H9 (cell line): ENCODE results near the gene RMDN2. TPM values are rescaled to one million over a fixed set of nuclear protein-coding genes. Genes with fewer than 3 reads are reported as not detected.

Experiments used
- DNase-seq: peaks from one replicate; pipeline ENCODE4 v3.0.0-alpha.2; 2017
- H2AFZ ChIP-seq: one replicate; pipeline ENCODE4 v1.6.1; 2013; ENCODE audit warnings: mild to moderate bottlenecking, low read length, control low read depth, moderate library complexity
- H2AK5ac ChIP-seq: 2 replicates; pipeline ENCODE4 v1.6.1; 2013; ENCODE audit warnings: low read length, control low read depth, mixed read lengths; ENCODE audit not compliant: insufficient read length
- H2BK120ac ChIP-seq: one replicate; pipeline ENCODE4 v1.6.1; 2013; ENCODE audit warnings: low read depth, mild to moderate bottlenecking, low read length, control low read depth, inconsistent platforms; ENCODE audit not compliant: poor library complexity, severe bottlenecking
- H2BK12ac ChIP-seq: 2 replicates; pipeline ENCODE4 v1.6.1; 2013; ENCODE audit warnings: low read length, control low read depth, mixed read lengths, low read depth; ENCODE audit not compliant: insufficient read length
- H2BK15ac ChIP-seq: 2 replicates; pipeline ENCODE4 v1.6.1; 2013; ENCODE audit warnings: low read depth, low read length, control low read depth
- H2BK20ac ChIP-seq: one replicate; pipeline ENCODE4 v1.6.1; 2013; ENCODE audit warnings: low read depth, mild to moderate bottlenecking, low read length, control low read depth, inconsistent platforms; ENCODE audit not compliant: poor library complexity, severe bottlenecking
- H2BK5ac ChIP-seq: 2 replicates; pipeline ENCODE4 v1.6.1; 2013; ENCODE audit warnings: low read length, control low read depth, mixed read lengths; ENCODE audit not compliant: insufficient read length
- H3K14ac ChIP-seq: 2 replicates; pipeline ENCODE4 v1.6.1; 2013; ENCODE audit warnings: low read length, control low read depth; ENCODE audit not compliant: insufficient read depth
- H3K18ac ChIP-seq: 2 replicates; pipeline ENCODE4 v1.6.1; 2013; ENCODE audit warnings: low read depth, mild to moderate bottlenecking, mixed read lengths, low read length, control low read depth; ENCODE audit not compliant: insufficient read length
- H3K23ac ChIP-seq: 2 replicates; pipeline ENCODE4 v1.6.1; 2013; ENCODE audit warnings: low read length, control low read depth, mixed read lengths, low read depth; ENCODE audit not compliant: insufficient read length
- H3K23me2 ChIP-seq: 2 replicates; pipeline ENCODE4 v1.6.1; 2013; ENCODE audit warnings: low read depth, mild to moderate bottlenecking, mixed read lengths, low read length, control low read depth; ENCODE audit not compliant: insufficient read length, poor library complexity, severe bottlenecking
- H3K27ac ChIP-seq: 2 replicates; pipeline ENCODE4 v1.5.1; 2013; ENCODE audit warnings: low read length, control low read depth, mixed read lengths, low read depth; ENCODE audit not compliant: insufficient read length
- H3K27me3 ChIP-seq: 2 replicates; pipeline ENCODE4 v1.6.1; 2013; ENCODE audit warnings: low read length, control low read depth, inconsistent platforms; ENCODE audit not compliant: insufficient read depth
- H3K4ac ChIP-seq: 2 replicates; pipeline ENCODE4 v1.6.1; 2013; ENCODE audit warnings: low read depth, mild to moderate bottlenecking, control low read depth, inconsistent platforms, low read length, moderate library complexity
- H3K4me1 ChIP-seq: 2 replicates; pipeline ENCODE4 v1.6.1; 2013; ENCODE audit warnings: low read length, control low read depth, inconsistent platforms; ENCODE audit not compliant: insufficient read depth
- H3K4me2 ChIP-seq: 2 replicates; pipeline ENCODE4 v1.6.1; 2013; ENCODE audit warnings: low read length, control low read depth, mixed read lengths; ENCODE audit not compliant: insufficient read length, insufficient read depth
- H3K56ac ChIP-seq: 2 replicates; pipeline ENCODE4 v1.6.1; 2013; ENCODE audit warnings: low read depth, mild to moderate bottlenecking, mixed read lengths, low read length, control low read depth; ENCODE audit not compliant: insufficient read length
- H3K79me1 ChIP-seq: 2 replicates; pipeline ENCODE4 v1.6.1; 2013; ENCODE audit warnings: low read depth, mild to moderate bottlenecking, moderate library complexity, low read length, control low read depth, inconsistent platforms; ENCODE audit not compliant: insufficient read depth, poor library complexity, severe bottlenecking
- H3K79me2 ChIP-seq: 2 replicates; pipeline ENCODE4 v1.6.1; 2013; ENCODE audit warnings: low read length, control low read depth, inconsistent platforms; ENCODE audit not compliant: insufficient read depth
- H3K9ac ChIP-seq: 2 replicates; pipeline ENCODE4 v1.6.1; 2013; ENCODE audit warnings: low read length, control low read depth, mixed read lengths; ENCODE audit not compliant: insufficient read length; ENCODE audit errors: extremely low read depth
- H3K9me3 ChIP-seq: one replicate; pipeline ENCODE4 v1.6.1; 2013; ENCODE audit warnings: low read depth, low read length, inconsistent platforms; ENCODE audit not compliant: control insufficient read depth
- H3T11ph ChIP-seq: one replicate; pipeline ENCODE4 v1.6.1; 2013; ENCODE audit warnings: mild to moderate bottlenecking, low read length, control low read depth, inconsistent platforms
- H4K20me1 ChIP-seq: one replicate; pipeline ENCODE4 v1.6.1; 2013; ENCODE audit not compliant: control insufficient read depth, insufficient read length, insufficient read depth
- H4K5ac ChIP-seq: 2 replicates; pipeline ENCODE4 v1.6.1; 2013; ENCODE audit warnings: low read depth, mild to moderate bottlenecking, mixed read lengths, low read length, control low read depth; ENCODE audit not compliant: insufficient read length
- H4K8ac ChIP-seq: replicated peaks from 2 replicates; pipeline ENCODE4 v1.6.1; 2013; ENCODE audit warnings: low read length, control low read depth, mixed read lengths, low read depth; ENCODE audit not compliant: insufficient read length
- H4K91ac ChIP-seq: 2 replicates; pipeline ENCODE4 v1.6.1; 2013; ENCODE audit warnings: low read depth, mild to moderate bottlenecking, moderate library complexity, mixed read lengths, low read length, control low read depth; ENCODE audit not compliant: insufficient read length
- H3K27ac Mint-ChIP-seq, 3 experiments: 2 replicates in 2 of 3; 3 replicates in 1 of 3; pipeline ENCODE4 v1.8.0; 2020 to 2021; ENCODE audit warnings: mixed read lengths in 3 of 3, mild to moderate bottlenecking in 1 of 3, moderate library complexity in 1 of 3
- H3K27me3 Mint-ChIP-seq: 2 replicates; pipeline ENCODE4 v1.8.0; 2021; ENCODE audit warnings: low read depth, mild to moderate bottlenecking, moderate library complexity, mixed read lengths
- H3K36me3 Mint-ChIP-seq, 3 experiments: 2 replicates in 2 of 3; 3 replicates in 1 of 3; pipeline ENCODE4 v1.8.0; 2020 to 2021; ENCODE audit warnings: low read depth in 3 of 3, mixed read lengths in 3 of 3; ENCODE audit not compliant: insufficient read depth in 1 of 3
- H3K4me1 Mint-ChIP-seq, 2 experiments: 2 replicates each; pipeline ENCODE4 v1.8.0; 2020; ENCODE audit warnings: mixed read lengths in 2 of 2
- H3K4me3 Mint-ChIP-seq, 2 experiments: 2 replicates in 1 of 2; 3 replicates in 1 of 2; pipeline ENCODE4 v1.8.0; 2020 to 2021; ENCODE audit warnings: mild to moderate bottlenecking in 2 of 2, mixed read lengths in 2 of 2, moderate library complexity in 1 of 2
- H3K9me3 Mint-ChIP-seq, 2 experiments: 2 replicates in 1 of 2; 3 replicates in 1 of 2; pipeline ENCODE4 v1.8.0; 2020; ENCODE audit warnings: mild to moderate bottlenecking in 2 of 2, mixed read lengths in 2 of 2, moderate library complexity in 1 of 2
- WGBS: extraction: QIAGEN DNeasy Blood & Tissue Kit; methylation state at CpG from one replicate; pipeline ENCODE4 v1.1.7; 2013; ENCODE audit warnings: missing lambda C conversion rate, low lambda C conversion rate, mixed read lengths; ENCODE audit not compliant: insufficient read length; ENCODE audit errors: extremely low coverage; 5-methylcytosine and 5-hydroxymethylcytosine counted together
- total RNA-seq: library from RNA; stranded (reverse); gene quantifications from 2 replicates; pipeline ENCODE4 v1.2.1, GENCODE V29; 2021
- TF ChIP-seq, protein P1 (sequence below): fragments of 200-600 bp; sonication (generic); conservative IDR thresholded peaks from 3 replicates; pipeline ENCODE4 v1.8.0; 2021; ENCODE audit warnings: antibody characterized with exemption, mild to moderate bottlenecking

Gene RMDN2
- total RNA-seq, 1 experiment from 2014 or later = 2.8 TPM

DNA sequence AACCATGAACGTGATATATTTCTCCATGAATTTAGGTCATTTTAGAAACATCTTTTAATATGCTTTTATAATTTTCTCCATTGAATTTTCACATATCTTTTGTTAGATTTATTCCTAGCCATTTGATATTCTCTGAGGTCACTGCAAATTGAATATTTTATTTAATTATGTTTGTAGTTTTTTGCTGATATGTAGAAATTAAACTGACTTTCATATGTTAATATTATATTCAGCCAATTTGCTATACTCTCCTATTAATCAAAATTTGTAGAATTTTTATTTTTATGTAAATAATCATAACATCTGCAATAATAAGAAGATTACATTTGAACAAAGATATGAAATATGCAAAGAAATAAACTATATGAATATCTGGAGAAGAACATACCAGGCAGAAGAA is 46.9 kb downstream of the RMDN2 start:
- Mint-ChIP-seq H3K9me3 (peaks cover 0 to 2% of the 10 kb centered on the region in 2 experiments; a peak in 3 of 5 replicates), H3K4me3 (no peak overlapping the region), H3K4me1 (peaks cover 17 to 27% of the 10 kb centered on the region in 2 experiments), H3K27ac (no peak overlapping the region), H3K27me3 (no peaks in the 10 kb centered on the region), H3K36me3 (peaks cover 0 to 4% (median 4%) of the 10 kb centered on the region in 3 experiments; a peak in 6 of 7 replicates)
- Histone ChIP-seq H3K56ac (no peak overlapping the region), H3T11ph (no peak overlapping the region), H4K8ac (no peak overlapping the region), H2BK12ac (no peak overlapping the region), H3K23ac (no peak overlapping the region), H3K27ac (no peak overlapping the region), H3K9me3 (no peaks in the 10 kb centered on the region), H2BK120ac (no peak overlapping the region), H2BK5ac (no peak overlapping the region), H2BK20ac (no peak overlapping the region), H3K27me3 (no peaks in the 10 kb centered on the region), H3K79me1 (no peaks in the 10 kb centered on the region), H3K4me2 (no peak overlapping the region), H4K20me1 (no peaks in the 10 kb centered on the region), H3K18ac (no peak overlapping the region), H3K23me2 (no peaks in the 10 kb centered on the region), H3K9ac (no peak overlapping the region), H3K4me1 (no peaks in the 10 kb centered on the region), H3K14ac (no peak overlapping the region), H4K91ac (no peak overlapping the region), H2AFZ (no peak overlapping the region), H2BK15ac (no peak overlapping the region), H4K5ac (no peak overlapping the region), H3K79me2 (no peaks in the 10 kb centered on the region), H2AK5ac (no peak overlapping the region), H3K4ac (no peak overlapping the region)
- TF ChIP-seq, protein P1, sequence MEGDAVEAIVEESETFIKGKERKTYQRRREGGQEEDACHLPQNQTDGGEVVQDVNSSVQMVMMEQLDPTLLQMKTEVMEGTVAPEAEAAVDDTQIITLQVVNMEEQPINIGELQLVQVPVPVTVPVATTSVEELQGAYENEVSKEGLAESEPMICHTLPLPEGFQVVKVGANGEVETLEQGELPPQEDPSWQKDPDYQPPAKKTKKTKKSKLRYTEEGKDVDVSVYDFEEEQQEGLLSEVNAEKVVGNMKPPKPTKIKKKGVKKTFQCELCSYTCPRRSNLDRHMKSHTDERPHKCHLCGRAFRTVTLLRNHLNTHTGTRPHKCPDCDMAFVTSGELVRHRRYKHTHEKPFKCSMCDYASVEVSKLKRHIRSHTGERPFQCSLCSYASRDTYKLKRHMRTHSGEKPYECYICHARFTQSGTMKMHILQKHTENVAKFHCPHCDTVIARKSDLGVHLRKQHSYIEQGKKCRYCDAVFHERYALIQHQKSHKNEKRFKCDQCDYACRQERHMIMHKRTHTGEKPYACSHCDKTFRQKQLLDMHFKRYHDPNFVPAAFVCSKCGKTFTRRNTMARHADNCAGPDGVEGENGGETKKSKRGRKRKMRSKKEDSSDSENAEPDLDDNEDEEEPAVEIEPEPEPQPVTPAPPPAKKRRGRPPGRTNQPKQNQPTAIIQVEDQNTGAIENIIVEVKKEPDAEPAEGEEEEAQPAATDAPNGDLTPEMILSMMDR = no peak
- DNase-seq = no peak
- WGBS = no CpG with 5 or more reads among the region's 1 CpG
